K562 (cell line): ENCODE data around the gene STUB1. TPM values are rescaled to one million over a fixed set of nuclear protein-coding genes. Genes with fewer than 3 reads are reported as not detected.

Experiments
- FOXM1 ChIP-seq, 2 experiments: fragments of 450-650 bp in 1 of 2; sonication (generic) in 1 of 2; formaldehyde crosslinking in 1 of 2; IDR thresholded peaks; 2 replicates each; pipeline versions ENCODE4 v1.6.1 to v1.9.0; 2017 to 2022; ENCODE audit warnings: low read depth in 2 of 2, mild to moderate bottlenecking in 2 of 2, missing genetic modification reagents in 1 of 2, moderate library complexity in 1 of 2
- FUS ChIP-seq: fragments of 200-400 bp; formaldehyde crosslinking; optimal IDR thresholded peaks from 2 replicates; pipeline ENCODE3; 2017; ENCODE audit warnings: low read depth, low read length
- GTF2E2 ChIP-seq: fragments of 200-800 bp; sonication (Bioruptor generic); IDR thresholded peaks from 2 replicates; pipeline ENCODE4 v1.6.1; 2016; ENCODE audit warnings: missing genetic modification characterization, missing compliant biosample characterization
- NR2C2 ChIP-seq, 2 experiments: fragments of 200-800 bp in 1 of 2; sonication (Bioruptor generic) in 1 of 2; sonication (generic) in 1 of 2; formaldehyde crosslinking in 1 of 2; IDR thresholded peaks; 2 replicates each; pipeline versions ENCODE4 v1.6.1 to v1.8.0; 2016 to 2022; ENCODE audit warnings: mild to moderate bottlenecking in 1 of 2, missing compliant biosample characterization in 1 of 2, missing genetic modification characterization in 1 of 2, missing genetic modification reagents in 1 of 2
- SAP30 ChIP-seq: fragments of 200-600 bp; sonication (generic); IDR thresholded peaks from 2 replicates; pipeline ENCODE4 v1.6.1; 2012; ENCODE audit warnings: borderline replicate concordance, low read depth, mild to moderate bottlenecking, moderate library complexity, low read length, control low read depth, inconsistent platforms; ENCODE audit not compliant: insufficient read depth, poor library complexity, severe bottlenecking
- SUPT5H ChIP-seq: fragments of 450-650 bp; IDR thresholded peaks from 2 replicates; pipeline ENCODE4 v1.6.1; 2016
- ZNF134 ChIP-seq: fragments of 250-450 bp; sonication (Bioruptor Pico); conservative IDR thresholded peaks from 2 replicates; pipeline ENCODE4 v1.4.0; 2020
- ZNF324 ChIP-seq: fragments of 250-450 bp; sonication (Bioruptor Pico); IDR thresholded peaks from 2 replicates; pipeline ENCODE4 v1.4.0; 2020; ENCODE audit warnings: mild to moderate bottlenecking
- ZNF644 ChIP-seq: fragments of 200-800 bp; sonication (Bioruptor generic); IDR thresholded peaks from 2 replicates; pipeline ENCODE4 v1.6.1; 2016; ENCODE audit warnings: low read depth, missing genetic modification characterization, missing compliant biosample characterization
- ZNF76 ChIP-seq: fragments of 250-450 bp; sonication (Bioruptor Pico); IDR thresholded peaks from 2 replicates; pipeline ENCODE4 v1.4.0; 2020; ENCODE audit warnings: mild to moderate bottlenecking, moderate library complexity, borderline replicate concordance
- ZNF764 ChIP-seq: fragments of 250-450 bp; sonication (Bioruptor Pico); IDR thresholded peaks from 2 replicates; pipeline ENCODE4 v1.4.0; 2020; ENCODE audit warnings: low read depth, mild to moderate bottlenecking, moderate library complexity
- polyA plus RNA-seq, 8 experiments: library from polyadenylated mRNA; depleted of rRNA in 4 of 8; stranded (reverse) in 5 of 8; unstranded in 3 of 8; fragments of >200 nt; fragmentation: Nextera tagmentation in 2 of 8; fragmentation: Illumina TruSeq in 1 of 8; extraction: Ambion mirVana in 2 of 8; extraction: Trizol in 1 of 8; gene quantifications; 2 replicates each; pipeline versions ENCODE4 v1.2.1 to v1.2.3, GENCODE V29; 2011 to 2014; ENCODE audit warnings: inconsistent platforms in 1 of 8, missing spikeins in 1 of 8
- total RNA-seq, 7 experiments: library from RNA; depleted of rRNA in 6 of 7; stranded (reverse); fragments of >200 nt in 6 of 7; fragmentation: Illumina TruSeq in 2 of 7; extraction: Trizol in 2 of 7; gene quantifications; 2 replicates each; pipeline versions ENCODE4 v1.2.1 to v1.2.3, GENCODE V29; 2011 to 2021; ENCODE audit warnings: low replicate concordance in 1 of 7
- TF ChIP-seq, protein P1 (sequence below): fragments of 450-650 bp; IDR thresholded peaks from 2 replicates; pipeline ENCODE4 v1.7.0; 2016; ENCODE audit warnings: borderline replicate concordance
- TF ChIP-seq, protein P2 (sequence below): sonication (generic); formaldehyde crosslinking; IDR thresholded peaks from 2 replicates; pipeline ENCODE4 v1.8.1; 2022; ENCODE audit warnings: missing genetic modification reagents
- TF ChIP-seq, protein P3 (sequence below): sonication (generic); formaldehyde crosslinking; IDR thresholded peaks from 2 replicates; pipeline ENCODE4 v1.5.0; 2020; ENCODE audit warnings: missing genetic modification reagents

The STUB1 gene
- total and polyA plus RNA-seq, 9 of the 15 experiments (the other 6 are each of a cell fraction or from before 2014, with no cell fraction given) = 10.6 to 251 (median 152) TPM

DNA sequence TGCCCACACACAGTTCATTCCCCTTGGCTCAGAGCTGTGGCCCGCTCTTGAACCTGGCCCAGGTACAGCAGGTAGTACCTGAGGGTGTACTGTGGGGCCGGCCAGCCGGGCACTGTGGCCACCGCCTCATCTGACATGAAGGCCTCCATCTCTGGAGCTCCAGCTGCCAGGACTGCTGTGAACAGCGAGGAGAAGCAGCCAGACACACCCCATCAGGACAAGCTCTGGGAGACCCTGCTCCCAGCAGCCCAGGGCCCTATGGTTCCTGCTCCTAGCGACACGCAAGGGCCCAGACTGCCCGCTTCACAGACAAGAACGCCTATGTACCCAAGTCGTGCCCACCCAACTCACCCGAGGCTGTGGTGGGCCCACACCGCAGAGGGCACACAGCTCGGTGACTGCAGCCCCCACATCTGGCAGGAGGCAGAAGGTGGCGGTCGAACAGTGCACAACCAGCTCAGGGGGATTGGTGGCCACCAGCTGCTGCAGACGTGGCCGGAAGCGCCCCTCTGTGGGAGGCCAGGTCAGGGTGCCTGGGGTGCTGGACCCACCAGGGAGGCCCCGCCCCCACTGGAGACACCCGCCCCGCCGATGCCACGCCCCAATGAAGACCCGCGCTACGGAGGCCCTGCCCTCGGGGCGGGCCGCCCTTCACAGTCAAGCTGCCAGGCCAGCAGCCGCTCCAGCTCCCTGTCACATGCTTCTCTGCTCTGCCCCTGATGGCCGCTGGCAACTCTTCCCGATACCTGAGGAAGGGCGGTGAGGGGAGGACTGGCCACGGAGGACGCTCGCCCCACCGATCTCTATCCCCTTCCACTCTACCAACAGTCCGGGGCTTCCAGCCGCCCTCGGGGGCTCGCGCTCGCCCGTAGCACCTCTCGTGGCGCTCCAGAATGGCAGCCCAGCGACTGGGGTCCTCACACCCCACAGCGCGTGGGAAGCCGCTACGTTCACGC is 1.1 kb upstream of the STUB1 start (continued):
- TF ChIP-seq, protein P1, sequence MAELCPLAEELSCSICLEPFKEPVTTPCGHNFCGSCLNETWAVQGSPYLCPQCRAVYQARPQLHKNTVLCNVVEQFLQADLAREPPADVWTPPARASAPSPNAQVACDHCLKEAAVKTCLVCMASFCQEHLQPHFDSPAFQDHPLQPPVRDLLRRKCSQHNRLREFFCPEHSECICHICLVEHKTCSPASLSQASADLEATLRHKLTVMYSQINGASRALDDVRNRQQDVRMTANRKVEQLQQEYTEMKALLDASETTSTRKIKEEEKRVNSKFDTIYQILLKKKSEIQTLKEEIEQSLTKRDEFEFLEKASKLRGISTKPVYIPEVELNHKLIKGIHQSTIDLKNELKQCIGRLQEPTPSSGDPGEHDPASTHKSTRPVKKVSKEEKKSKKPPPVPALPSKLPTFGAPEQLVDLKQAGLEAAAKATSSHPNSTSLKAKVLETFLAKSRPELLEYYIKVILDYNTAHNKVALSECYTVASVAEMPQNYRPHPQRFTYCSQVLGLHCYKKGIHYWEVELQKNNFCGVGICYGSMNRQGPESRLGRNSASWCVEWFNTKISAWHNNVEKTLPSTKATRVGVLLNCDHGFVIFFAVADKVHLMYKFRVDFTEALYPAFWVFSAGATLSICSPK = no peak
- TF ChIP-seq ZNF76 (CRISPR knock-in tag) (no peak), FOXM1 (IDR thresholded peaks at IDR 0.05; ENCODE audit: low read depth) (no peak), FOXM1 (CRISPR knock-in tag; IDR thresholded peaks at IDR 0.05; ENCODE audit: low read depth) (no peak; the same call in 1 of the 2 replicates), ZNF324 (CRISPR knock-in tag) (no peak), FUS (no peak), ZNF764 (CRISPR knock-in tag) (no peak), SUPT5H (peak; percentile 80), GTF2E2 (tag) (no peak), NR2C2 (CRISPR knock-in tag; IDR thresholded peaks at IDR 0.05) (no peak), NR2C2 (tag; IDR thresholded peaks at IDR 0.05) (no peak), SAP30 (peak; percentile 58), ZNF644 (tag) (no peak), ZNF134 (no peak)
- TF ChIP-seq, protein P2, sequence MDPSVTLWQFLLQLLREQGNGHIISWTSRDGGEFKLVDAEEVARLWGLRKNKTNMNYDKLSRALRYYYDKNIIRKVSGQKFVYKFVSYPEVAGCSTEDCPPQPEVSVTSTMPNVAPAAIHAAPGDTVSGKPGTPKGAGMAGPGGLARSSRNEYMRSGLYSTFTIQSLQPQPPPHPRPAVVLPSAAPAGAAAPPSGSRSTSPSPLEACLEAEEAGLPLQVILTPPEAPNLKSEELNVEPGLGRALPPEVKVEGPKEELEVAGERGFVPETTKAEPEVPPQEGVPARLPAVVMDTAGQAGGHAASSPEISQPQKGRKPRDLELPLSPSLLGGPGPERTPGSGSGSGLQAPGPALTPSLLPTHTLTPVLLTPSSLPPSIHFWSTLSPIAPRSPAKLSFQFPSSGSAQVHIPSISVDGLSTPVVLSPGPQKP = no peak
- TF ChIP-seq, protein P3, sequence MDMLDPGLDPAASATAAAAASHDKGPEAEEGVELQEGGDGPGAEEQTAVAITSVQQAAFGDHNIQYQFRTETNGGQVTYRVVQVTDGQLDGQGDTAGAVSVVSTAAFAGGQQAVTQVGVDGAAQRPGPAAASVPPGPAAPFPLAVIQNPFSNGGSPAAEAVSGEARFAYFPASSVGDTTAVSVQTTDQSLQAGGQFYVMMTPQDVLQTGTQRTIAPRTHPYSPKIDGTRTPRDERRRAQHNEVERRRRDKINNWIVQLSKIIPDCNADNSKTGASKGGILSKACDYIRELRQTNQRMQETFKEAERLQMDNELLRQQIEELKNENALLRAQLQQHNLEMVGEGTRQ (CRISPR knock-in tag) = no peak
